GM19372 (cell line): ENCODE data around the gene PCDHGA3.
"Not testable (repeated sequence)": the region's sequence is repeated elsewhere in the genome, so short reads cannot be mapped to it uniquely, and the experiment has no call there.

Experiments
- ATAC-seq: cut with Tn5 transposase; IDR thresholded peaks from one replicate; pipeline ENCODE4 v1.9.1; 2021; ENCODE audit warnings: mild to moderate bottlenecking, low read depth, moderate library complexity; ENCODE audit not compliant: unreplicated experiment

Gene PCDHGA3

GRCh38 chr5:141375444-141376155, 32.0 kb downstream of the PCDHGA3 start:
- not testable (repeated sequence) for ATAC-seq

- ATAC-seq: no peak
Measured at GRCh38 chr5:141382469-141383294, 39.1 kb downstream of the PCDHGA3 start, which contains the start of gene PCDHGA7. Gene PCDHGA7 (plus strand): TSS chr5:141382742. CDS start chr5:141382900, 158 bp downstream.

GRCh38 chr5:141383345-141383744, 39.7 kb downstream of the PCDHGA3 start:
- ATAC-seq: no peak

- no peak for ATAC-seq
Measured at GRCh38 chr5:141384471-141385267, 41.0 kb downstream of the PCDHGA3 start.

GRCh38 chr5:141387557-141388311, 44.1 kb downstream of the PCDHGA3 start, which contains the start of gene PCDHGB4:
Gene PCDHGB4 (plus strand): TSS chr5:141387698. CDS start chr5:141387885, 187 bp downstream.
- ATAC-seq: not testable (repeated sequence)

- no peak for ATAC-seq
Measured at GRCh38 chr5:141388661-141389060, 45.0 kb downstream of the PCDHGA3 start.

GRCh38 chr5:141389153-141390042, 45.8 kb downstream of the PCDHGA3 start:
- ATAC-seq: no peak

GRCh38 chr5:141392429-141393198, 49.0 kb downstream of the PCDHGA3 start, which contains the start of gene PCDHGA8:
Gene PCDHGA8 (plus strand): TSS chr5:141392633. CDS start chr5:141392814, 181 bp downstream.
- ATAC-seq: no peak

- ATAC-seq: no peak
Measured at GRCh38 chr5:141393267-141393666, 49.6 kb downstream of the PCDHGA3 start.

GRCh38 chr5:141394401-141395187, 51.0 kb downstream of the PCDHGA3 start:
- not testable (repeated sequence) for ATAC-seq
